DOHH2 (cell line): Measurements from ENCODE around the gene DEFB112.

Experiments used
- CTCF ChIP-seq: fragments of 200-600 bp; sonication (generic); IDR thresholded peaks from one replicate; pipeline ENCODE4 v1.5.1; 2014; ENCODE audit warnings: antibody characterized with exemption, mild to moderate bottlenecking, low read depth, low read length; ENCODE audit not compliant: poor library complexity, severe bottlenecking
- EZH2phosphoT487 ChIP-seq: fragments of 200-600 bp; sonication (generic); IDR thresholded peaks from 2 replicates; pipeline ENCODE4 v1.6.1; 2017; ENCODE audit warnings: borderline replicate concordance, mild to moderate bottlenecking, antibody characterized with exemption, low read length, moderate library complexity, mixed read lengths

GRCh38 chr6:50056242-50056641, 6.5 kb upstream of the DEFB112 start:
- no peak for TF ChIP-seq CTCF
- TF ChIP-seq EZH2phosphoT487, result no peak
